Neural cell (in vitro differentiated cells): ENCODE measurements around the gene PDPK1.
"Not testable (repeated sequence)": the region's sequence is repeated elsewhere in the genome, so short reads cannot be mapped to it uniquely, and the experiment has no call there.

Experiments
- POLR2AphosphoS5 ChIP-seq: IDR thresholded peaks from 2 replicates; pipeline ENCODE4 v1.6.1; 2012
- SMC3 ChIP-seq: fragments of 450-650 bp; conservative IDR thresholded peaks from 2 replicates; pipeline ENCODE4 v1.6.1; 2014; ENCODE audit warnings: antibody characterized with exemption, mild to moderate bottlenecking, moderate library complexity; ENCODE audit not compliant: poor library complexity
- TF ChIP-seq, protein P1 (sequence below): fragments of 450-650 bp; IDR thresholded peaks from 2 replicates; pipeline ENCODE4 v1.5.1; 2014; ENCODE audit warnings: antibody characterized with exemption, mild to moderate bottlenecking, moderate library complexity; ENCODE audit not compliant: poor library complexity, severe bottlenecking

GRCh38 chr16:2599165-2599564 lies 61.3 kb downstream of the PDPK1 start:
- TF ChIP-seq, protein P1, sequence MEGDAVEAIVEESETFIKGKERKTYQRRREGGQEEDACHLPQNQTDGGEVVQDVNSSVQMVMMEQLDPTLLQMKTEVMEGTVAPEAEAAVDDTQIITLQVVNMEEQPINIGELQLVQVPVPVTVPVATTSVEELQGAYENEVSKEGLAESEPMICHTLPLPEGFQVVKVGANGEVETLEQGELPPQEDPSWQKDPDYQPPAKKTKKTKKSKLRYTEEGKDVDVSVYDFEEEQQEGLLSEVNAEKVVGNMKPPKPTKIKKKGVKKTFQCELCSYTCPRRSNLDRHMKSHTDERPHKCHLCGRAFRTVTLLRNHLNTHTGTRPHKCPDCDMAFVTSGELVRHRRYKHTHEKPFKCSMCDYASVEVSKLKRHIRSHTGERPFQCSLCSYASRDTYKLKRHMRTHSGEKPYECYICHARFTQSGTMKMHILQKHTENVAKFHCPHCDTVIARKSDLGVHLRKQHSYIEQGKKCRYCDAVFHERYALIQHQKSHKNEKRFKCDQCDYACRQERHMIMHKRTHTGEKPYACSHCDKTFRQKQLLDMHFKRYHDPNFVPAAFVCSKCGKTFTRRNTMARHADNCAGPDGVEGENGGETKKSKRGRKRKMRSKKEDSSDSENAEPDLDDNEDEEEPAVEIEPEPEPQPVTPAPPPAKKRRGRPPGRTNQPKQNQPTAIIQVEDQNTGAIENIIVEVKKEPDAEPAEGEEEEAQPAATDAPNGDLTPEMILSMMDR = not testable (repeated sequence)
- TF ChIP-seq POLR2AphosphoS5, SMC3: not testable (repeated sequence)
